SIG-M5 (cell line): ENCODE measurements around the gene AFAP1L1.

Experiments
- DNase-seq: peaks from one replicate; lab custom pipeline; 2025; lab: John Stamatoyannopoulos, UW

The AFAP1L1 gene

GRCh38 chr5:149271716-149272563, at the start of gene AFAP1L1:
Gene AFAP1L1, plus strand, starts transcription at chr5:149271859. Its CDS starts 110 bp downstream, at chr5:149271969.
- DNase-seq: no peak

- DNase-seq: no peak
These were observed 48.4 kb upstream of the AFAP1L1 start for GRCh38 chr5:149223081-149223848.

- DNase-seq: no peak
These were observed 47.4 kb upstream of the AFAP1L1 start for GRCh38 chr5:149224282-149224681.

GRCh38 chr5:149227168-149227826, 44.4 kb upstream of the AFAP1L1 start:
- no peak for DNase-seq

- no peak for DNase-seq
These were observed 42.9 kb upstream of the AFAP1L1 start for GRCh38 chr5:149228618-149229297.

GRCh38 chr5:149229298-149229937, 42.2 kb upstream of the AFAP1L1 start:
- no peak for DNase-seq

GRCh38 chr5:149235841-149236240, 35.8 kb upstream of the AFAP1L1 start:
- DNase-seq: no peak

GRCh38 chr5:149237662-149238061, 34.0 kb upstream of the AFAP1L1 start:
- no peak for DNase-seq

GRCh38 chr5:149238540-149238939, 33.1 kb upstream of the AFAP1L1 start:
- DNase-seq: no peak

- no peak for DNase-seq
These were observed 31.7 kb upstream of the AFAP1L1 start for GRCh38 chr5:149239917-149240316.

GRCh38 chr5:149240354-149240998, 31.2 kb upstream of the AFAP1L1 start:
- no peak for DNase-seq

- no peak for DNase-seq
These were observed 29.3 kb upstream of the AFAP1L1 start for GRCh38 chr5:149242339-149242738.

- DNase-seq: no peak
These were observed 24.8 kb upstream of the AFAP1L1 start for GRCh38 chr5:149246906-149247305.

- no peak for DNase-seq
These were observed 23.9 kb upstream of the AFAP1L1 start for GRCh38 chr5:149247726-149248125.

- no peak for DNase-seq
These were observed 20.1 kb upstream of the AFAP1L1 start for GRCh38 chr5:149251546-149251945.

GRCh38 chr5:149254506-149254905, 17.2 kb upstream of the AFAP1L1 start:
- no peak for DNase-seq

GRCh38 chr5:149256451-149256850, 15.2 kb upstream of the AFAP1L1 start:
- DNase-seq: no peak

- no peak for DNase-seq
These were observed 14.5 kb upstream of the AFAP1L1 start for GRCh38 chr5:149257131-149257530.

GRCh38 chr5:149257889-149258705, 13.6 kb upstream of the AFAP1L1 start:
- no peak for DNase-seq

- DNase-seq: no peak
These were observed 10.9 kb upstream of the AFAP1L1 start for GRCh38 chr5:149260761-149261160.
